ENCODE results near the gene GRM1.

Gene GRM1

DNA sequence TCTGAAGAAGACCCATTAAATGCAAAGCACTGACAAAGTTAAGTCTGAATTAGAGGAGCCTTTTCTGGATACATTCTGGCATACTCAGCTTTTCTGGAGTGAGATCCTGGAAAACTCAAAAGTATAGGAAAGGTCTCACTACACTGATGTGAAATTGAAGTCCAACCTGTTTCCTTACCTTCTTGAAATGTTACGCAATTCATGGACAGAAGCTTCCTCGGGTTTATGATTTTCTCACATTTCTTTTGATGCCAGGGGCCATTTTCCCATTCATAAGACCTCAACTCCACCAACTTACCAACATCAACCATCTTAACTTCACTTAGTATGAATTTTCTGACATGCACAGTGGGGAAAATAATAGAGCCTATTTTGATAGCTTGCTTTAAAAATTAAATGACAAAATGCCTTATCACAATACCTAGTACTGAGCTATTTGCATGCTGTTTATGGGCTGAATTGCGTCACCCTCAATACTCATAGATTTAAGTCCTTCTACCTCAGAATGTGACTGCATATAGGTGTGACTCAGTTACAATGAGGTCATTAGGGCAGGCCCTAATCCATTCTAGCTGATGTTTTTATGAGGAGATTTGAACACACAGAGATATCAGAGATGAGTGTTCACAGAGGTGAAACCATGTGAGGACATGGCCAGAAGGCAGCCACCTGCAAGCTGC lies 441.4 kb downstream of the GRM1 start:
- DNase-seq (ENCODE audit: low spot score): no peak

DNA sequence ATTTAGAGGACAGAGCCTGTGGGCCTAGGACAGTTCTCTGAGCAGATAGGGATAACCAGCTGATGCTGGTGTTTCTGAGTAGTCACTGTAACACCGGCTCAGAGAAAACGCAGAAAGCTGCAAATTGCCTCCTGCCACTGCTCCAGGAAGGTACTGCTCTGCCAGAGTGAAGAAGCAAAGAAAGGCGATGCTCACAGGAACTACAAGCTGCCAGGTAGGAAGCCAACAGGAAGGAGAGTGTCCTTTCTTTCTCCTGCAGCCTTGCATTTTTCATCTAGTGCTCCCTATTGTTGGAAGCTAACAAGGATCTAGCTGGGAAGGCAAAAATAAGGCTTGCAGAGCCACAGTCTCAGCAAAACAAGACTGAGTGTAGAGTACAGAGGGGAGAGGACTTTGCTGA lies 444.1 kb downstream of the GRM1 start:
- DNase-seq (ENCODE audit: low spot score): no peak

GRCh38 chr6:146481527-146481926 lies 452.7 kb downstream of the GRM1 start:
- no peak for DNase-seq (ENCODE audit: low spot score)

GRCh38 chr6:146484411-146484810 lies 455.5 kb downstream of the GRM1 start:
- no peak for DNase-seq (ENCODE audit: low spot score)
